8988T (cell line): ENCODE measurements around the gene PTPN13.

Experiments used
- DNase-seq: peaks from one replicate; pipeline ENCODE4 v3.0.0; 2011

Gene PTPN13

DNA sequence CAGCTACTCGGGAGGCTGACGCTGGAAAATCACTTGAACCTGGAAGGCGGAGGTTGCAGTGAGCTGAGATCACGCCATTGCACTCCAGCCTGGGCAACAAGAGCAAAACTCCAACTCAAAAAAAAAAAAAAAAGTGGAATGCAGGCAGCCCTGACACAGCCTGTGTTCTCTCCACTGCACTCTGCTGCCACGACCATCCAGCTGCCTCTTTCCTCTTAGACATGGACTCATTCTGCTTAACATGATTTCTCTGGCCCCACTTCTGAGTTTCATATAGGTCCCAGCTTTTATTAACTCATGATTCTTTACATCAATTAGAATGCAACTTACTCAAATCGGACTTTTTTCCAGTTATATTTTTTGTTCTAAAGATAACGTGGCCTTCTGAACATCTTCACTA, 225.4 kb downstream of the PTPN13 start:
- DNase-seq, result no peak

GRCh38 chr4:86821151-86821550, 227.0 kb downstream of the PTPN13 start:
- no peak for DNase-seq

DNA sequence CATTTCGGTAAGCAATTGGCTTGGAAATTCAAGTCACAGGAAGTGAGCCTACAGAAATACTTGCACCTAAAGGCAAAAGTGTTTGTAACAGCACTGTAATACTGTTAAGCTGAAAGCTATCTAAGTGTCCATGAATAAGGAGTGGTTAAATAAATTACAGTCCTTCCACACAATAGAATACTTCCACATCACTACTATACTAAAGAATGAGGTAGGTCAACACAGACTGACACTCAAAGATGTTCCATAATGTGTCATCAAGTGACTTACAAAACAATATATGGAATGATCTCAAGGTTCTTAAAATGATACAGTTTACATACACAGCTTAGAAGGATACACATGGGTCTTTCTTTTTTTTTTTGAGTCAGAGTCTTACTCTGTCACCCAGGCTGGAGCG, 228.0 kb downstream of the PTPN13 start:
- no peak for DNase-seq

GRCh38 chr4:86825511-86825910, 231.4 kb downstream of the PTPN13 start:
- DNase-seq, result no peak

DNA sequence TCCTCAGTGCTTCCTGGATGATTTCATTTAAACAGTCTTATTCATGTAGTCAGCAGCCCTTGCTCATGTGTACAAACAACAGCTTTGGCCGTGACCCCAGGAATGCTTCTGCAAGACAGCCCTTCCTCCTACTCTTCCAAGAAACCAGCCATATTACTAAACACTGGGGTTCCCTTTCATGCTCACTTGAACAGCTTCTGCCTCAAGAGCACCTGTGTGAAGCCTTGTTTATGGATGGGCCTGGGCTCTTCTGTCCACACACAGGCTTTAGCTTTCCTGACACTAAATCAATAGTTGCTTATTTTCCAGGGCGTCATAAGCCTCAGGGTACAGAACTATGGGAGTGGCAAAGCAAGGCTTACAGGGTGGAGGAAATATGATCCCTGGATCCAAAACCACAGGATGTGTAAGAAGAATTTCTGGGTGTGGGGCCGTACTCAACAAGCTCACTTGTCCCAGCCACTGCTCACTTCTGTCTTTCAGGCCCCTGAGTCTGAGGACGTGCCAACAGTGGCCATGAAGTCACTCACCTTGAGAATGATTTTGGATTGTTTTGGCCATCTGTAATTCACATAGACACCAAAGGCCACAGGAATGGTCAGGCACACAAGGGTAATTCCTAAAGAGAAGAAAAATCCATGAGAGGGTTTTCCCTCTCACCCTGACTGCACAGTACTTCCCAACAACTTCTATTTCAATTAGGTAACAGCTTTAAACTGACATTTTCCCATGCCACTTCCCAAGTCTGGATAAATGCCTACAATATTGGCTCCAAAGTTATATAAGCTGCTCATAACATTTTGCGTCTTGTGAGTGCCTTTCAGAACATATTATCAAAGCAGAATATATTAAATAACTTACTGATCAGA, 237.4 kb downstream of the PTPN13 start:
- DNase-seq, result no peak

DNA sequence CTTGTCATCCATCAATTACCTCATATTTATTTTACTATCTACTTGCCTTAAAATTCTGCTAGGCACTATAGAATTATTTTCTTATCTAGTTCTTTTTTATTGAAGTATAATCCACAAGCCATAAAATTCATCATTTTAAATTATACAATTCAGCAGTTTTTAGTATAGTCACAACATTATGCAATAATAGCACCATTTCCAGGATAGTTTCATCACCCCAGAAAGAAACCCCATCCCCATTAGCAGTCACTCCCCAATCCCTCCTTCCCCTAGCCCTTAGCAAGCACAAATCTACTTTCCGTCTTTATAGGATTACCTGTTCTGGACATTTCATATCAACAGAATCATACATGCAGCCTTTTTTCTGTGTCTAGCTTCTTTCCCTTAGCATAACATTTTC, 239.5 kb downstream of the PTPN13 start:
- no peak for DNase-seq

GRCh38 chr4:86834901-86835300, 240.8 kb downstream of the PTPN13 start:
- DNase-seq, result no peak

- DNase-seq, result no peak
Observed at GRCh38 chr4:86835677-86836076, 241.6 kb downstream of the PTPN13 start.

DNA sequence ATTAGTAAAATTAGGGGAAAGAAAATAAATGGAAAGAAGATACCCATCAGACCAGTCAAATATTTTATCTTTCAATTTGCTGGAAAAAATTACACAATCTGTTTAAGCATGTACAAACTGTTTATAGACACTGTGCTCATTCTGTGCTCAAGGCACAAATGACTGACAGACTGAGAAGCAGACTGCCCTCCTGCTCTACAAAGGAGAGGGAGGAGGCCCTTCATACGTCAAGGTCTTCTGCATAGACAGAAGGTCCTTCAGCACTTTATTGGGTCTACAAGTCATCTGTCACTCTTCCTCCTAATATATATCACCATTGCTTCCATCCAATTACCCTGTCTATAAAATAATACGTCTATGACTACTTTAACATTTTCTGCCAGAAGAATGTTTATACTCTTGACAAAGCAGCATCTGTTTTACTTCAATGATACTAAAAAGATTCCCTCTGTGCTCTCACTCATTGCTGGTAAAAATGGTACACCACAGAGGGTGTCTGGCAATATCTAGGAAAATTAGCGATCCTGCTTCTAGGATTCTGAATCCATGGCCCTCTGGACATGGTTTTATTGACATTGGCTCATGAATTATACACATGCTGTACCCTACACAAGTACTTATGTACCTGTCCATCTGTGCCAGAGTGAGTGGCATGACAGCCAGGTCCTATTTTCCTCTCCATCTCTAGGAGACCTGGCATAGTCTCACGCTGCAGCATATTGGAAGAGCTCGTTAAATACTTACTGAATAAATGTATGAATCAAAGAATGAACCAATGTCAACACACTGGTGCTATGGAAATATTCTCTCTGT, 243.8 kb downstream of the PTPN13 start:
- DNase-seq, result no peak

- DNase-seq, result no peak
Observed at GRCh38 chr4:86840858-86841257, 246.7 kb downstream of the PTPN13 start.

GRCh38 chr4:86841309-86841708, 247.2 kb downstream of the PTPN13 start:
- DNase-seq, result no peak

- DNase-seq, result no peak
Observed at GRCh38 chr4:86845593-86845992, 251.5 kb downstream of the PTPN13 start.

DNA sequence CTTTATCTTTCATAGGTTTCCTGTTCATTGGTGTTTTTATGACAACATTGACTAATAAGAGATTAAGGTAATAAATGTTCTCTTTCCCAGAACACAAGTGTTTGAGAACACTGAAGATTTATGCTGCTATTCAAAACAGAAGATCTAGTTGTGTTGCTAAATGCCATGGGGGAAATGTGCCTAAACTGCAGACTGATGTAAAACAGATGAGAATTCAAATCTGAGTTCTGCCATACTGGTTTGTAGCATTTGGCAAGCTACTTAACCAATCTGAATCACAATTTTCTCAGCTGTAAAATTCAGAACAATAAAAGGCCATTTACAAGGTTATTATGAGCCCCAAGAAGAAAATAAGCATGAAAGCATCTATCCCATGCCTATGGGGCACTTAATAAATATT, 252.8 kb downstream of the PTPN13 start:
- no peak for DNase-seq

DNA sequence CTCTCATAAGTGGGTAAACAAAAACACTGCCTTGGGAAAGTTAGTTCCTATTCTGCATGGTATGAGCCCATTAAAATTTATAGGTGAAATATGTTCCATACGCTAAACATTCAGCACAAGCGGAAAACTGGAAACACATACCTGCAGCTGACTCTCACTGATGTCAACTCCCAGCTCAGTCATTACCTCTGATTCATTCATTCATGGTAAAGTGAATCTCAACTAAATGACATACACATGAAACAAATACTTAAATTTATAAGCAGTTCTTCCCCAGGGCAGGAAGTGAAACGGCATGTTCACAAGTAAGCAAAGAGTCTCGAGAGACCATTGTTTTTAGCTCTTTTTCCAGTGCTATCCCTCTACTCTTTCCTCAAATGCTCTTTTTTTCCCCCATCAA, 253.5 kb downstream of the PTPN13 start:
- no peak for DNase-seq

GRCh38 chr4:86848136-86848535, 254.0 kb downstream of the PTPN13 start:
- DNase-seq, result no peak

DNA sequence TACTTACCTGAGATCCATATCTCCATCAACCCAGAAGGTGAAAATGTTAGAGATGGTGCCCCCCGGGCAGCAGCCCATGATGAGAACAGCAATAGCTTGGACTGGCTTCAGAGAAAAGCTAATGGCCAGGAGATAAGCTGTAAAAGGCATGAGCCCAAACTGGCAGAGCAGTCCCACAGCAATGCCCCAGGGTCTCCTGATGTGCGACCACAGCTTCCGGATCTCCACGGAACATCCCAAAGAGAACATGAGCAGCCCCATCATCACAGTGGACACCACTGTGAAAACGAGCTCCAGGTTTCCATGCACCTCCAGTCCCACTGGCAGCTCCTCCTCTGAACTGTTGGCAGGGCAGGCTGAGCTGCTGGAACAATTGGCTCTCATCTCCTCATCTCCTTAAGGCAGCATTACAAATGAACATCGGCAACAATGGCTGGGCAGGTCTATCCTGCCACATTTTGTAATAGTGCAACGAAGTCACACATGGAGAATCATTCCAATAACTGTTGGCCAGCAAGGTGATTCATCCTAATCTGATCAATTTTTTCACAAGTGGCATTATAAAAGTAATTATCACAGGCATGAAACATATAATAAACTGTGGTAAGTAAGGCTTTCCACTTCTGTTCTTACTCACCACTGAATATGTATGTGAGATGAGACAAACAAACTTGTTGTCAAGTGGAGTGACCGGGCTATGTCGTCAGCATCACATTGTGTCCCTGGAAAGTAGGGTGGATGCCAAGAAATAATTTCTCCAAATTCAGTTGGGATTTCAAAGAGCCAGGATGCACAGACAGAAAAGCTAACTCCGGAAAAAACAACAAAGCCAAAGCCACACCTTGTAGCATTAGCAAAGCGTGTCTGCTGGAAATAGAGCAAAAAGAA, 254.9 kb downstream of the PTPN13 start, which contains the start of gene SLC10A6:
TSS of gene SLC10A6 (minus strand) at position 653 of the 888 bp plus-strand sequence. CDS start at position 384, 269 bp downstream.
- DNase-seq, result no peak

- DNase-seq, result no peak
Observed at GRCh38 chr4:86853209-86853608, 259.1 kb downstream of the PTPN13 start.

DNA sequence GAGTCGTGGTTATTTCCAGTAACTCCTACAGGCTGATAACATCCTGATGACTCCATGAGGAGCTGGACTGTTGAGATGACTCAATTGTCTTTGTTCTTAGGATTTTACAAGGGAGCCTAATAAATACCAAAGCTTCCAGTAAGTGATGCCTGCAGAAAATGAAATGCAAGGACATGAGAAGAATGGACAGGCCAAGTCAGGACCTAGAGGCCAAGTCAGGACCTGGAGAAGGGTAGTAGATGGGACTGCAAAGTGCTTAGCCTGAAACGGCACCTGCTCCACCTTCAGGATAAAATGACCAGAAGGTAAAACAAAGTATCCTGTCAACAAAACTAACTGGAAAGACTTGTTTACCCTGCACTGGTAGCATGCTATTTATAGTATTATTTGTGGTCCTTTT, 261.5 kb downstream of the PTPN13 start:
- no peak for DNase-seq

- no peak for DNase-seq
Observed at GRCh38 chr4:86856896-86857295, 262.8 kb downstream of the PTPN13 start.

GRCh38 chr4:86857341-86858052, 263.4 kb downstream of the PTPN13 start:
- no peak for DNase-seq
